Ureter (tissue), 1 donor: ENCODE measurements around the gene NTRK2. TPM values are rescaled to one million over a fixed set of nuclear protein-coding genes. Genes with fewer than 3 reads are reported as not detected.

Source experiments
- DNase-seq: peaks from one replicate; pipeline ENCODE4 v3.0.0-alpha.2; 2020; ENCODE audit warnings: low spot score
- total RNA-seq: library from RNA; stranded (reverse); gene quantifications from one replicate; pipeline ENCODE4 v1.2.4, GENCODE V29; 2023
- donor health status: DM: yes; HTN: yes; CAD: no.

Gene NTRK2
- total RNA-seq, 1 donor from 2014 or later: 3.0 TPM

GRCh38 chr9:84780385-84780784 is 110.9 kb downstream of the NTRK2 start:
- no peak for DNase-seq

GRCh38 chr9:84781458-84781857 is 111.9 kb downstream of the NTRK2 start:
- DNase-seq: no peak

GRCh38 chr9:84781931-84782866 is 112.7 kb downstream of the NTRK2 start:
- DNase-seq: no peak

DNA sequence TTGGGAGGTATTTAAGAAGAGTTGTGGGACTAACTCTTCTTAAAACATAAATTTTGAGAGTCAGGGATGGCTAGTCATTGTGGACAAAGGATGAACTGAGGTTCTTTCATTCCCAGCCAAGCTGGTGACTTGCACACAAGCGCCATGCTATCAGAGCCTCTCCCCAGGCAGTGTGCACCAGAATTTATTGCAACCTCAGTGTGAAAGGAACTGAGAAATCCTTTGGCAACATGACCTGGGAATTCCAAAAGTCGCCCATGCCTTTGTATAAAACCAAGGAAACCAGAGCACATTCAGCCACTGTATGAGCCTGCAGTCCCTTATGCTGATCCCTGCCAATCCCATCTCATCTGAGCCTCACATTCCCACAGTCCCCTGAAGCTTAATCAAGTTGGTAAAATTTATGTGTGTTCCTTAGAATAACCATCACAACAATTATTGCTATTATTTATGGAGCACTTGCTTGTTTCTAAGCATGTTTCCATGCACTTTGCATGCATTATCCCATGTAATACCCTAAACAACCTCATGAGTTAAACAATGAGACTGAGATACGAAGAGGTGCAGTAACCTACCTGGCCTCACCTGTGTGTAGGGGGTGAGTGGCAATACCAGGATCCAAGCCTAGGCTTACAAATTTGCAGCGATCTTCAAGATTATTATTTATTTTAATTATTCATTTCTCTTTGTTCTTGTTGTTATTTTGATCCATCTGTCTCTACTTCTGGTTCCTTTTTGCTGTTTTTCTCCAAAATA is 116.4 kb downstream of the NTRK2 start:
- no peak for DNase-seq

DNA sequence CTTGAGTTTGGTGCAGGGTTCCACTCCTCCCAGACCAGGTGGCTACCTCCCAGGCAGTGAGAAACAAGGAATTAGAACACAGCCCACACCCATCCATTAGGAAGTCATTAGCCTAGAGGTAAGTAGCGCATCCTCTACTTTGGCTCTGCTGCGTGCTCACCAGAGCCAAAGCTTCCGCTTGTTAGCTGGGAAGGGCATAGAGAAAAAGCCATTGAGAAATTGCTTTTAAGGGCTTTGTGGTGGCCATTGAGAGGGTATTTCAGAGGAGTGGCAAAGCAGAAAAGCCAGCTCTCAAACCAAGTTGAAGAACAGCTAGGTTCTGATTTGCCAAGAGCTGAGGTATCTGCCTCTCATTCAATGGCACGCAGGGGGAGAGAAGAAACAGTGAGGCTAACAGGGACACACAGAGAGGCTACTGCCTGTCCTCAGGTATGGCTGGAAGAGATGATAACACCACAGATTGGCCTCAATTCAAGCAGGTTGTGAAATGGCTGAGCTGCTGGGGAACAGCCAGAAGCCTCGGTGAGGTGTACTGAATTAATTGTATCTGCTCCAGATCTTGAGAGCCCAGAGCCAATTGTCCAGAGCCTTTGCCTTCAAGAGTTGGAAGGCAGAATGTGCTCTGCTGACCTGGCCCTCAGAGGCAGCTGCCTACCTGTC is 119.4 kb downstream of the NTRK2 start:
- DNase-seq: no peak

DNA sequence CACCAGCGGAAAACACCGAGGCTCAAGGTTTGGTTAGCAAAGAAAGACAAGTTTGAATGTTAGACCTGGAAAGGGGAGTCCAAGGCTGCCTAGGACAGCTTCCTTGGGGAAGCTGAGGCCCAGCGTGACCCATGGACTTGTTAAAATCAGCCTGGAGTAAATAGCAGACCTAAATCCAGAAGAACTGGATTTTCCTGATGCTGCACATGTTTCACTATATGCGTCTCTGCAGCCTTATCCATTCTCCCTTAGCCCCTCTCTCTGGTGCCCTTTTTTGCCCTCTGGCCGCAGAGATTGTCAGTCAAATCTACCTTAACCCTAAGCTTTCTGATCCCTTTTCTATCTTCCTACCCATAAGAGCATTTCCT is 119.9 kb downstream of the NTRK2 start:
- DNase-seq: no peak

DNA sequence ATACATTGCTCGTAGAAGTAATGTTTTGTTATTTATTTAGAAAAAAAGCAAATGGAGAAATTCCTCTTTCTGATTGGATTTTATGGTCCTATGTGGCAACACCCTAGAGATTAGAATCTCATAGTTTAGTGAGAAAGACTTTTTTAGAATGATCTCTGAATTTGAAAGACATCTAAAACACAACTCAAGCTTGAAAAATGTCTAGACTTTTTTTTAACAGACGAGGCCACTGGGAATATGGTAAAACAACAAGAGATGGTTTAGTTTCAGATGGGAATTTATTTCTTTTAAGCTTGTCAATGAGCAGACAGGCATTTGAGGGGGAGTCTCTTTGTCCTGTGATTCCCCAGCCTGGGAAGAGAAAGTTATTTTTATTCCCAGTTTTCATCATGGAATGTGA is 122.1 kb downstream of the NTRK2 start:
- no peak for DNase-seq

- no peak for DNase-seq
These were observed 123.7 kb downstream of the NTRK2 start for GRCh38 chr9:84793251-84793650.

GRCh38 chr9:84794981-84795637 is 125.6 kb downstream of the NTRK2 start:
- no peak for DNase-seq

DNA sequence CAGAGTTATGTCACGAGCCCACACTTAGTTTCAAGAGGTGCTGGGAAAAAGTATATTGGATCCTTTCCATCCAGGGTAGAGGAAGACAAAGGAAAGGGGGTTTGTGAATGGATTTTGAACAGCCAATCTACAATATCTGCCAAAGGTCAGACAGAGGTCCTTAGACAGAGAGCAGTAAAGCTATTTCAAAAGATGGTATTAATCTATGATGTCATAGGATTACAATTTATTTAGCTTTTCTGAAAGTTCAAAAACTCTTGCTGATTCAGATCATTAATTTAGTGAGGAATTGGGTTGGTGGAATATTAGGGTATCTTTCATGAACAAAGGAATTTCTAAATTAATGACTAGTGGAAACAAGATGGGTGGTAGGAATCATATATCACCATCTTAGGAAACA is 126.9 kb downstream of the NTRK2 start:
- DNase-seq: no peak

- no peak for DNase-seq
These were observed 129.7 kb downstream of the NTRK2 start for GRCh38 chr9:84799251-84799650.

GRCh38 chr9:84804951-84805694 is 135.6 kb downstream of the NTRK2 start:
- DNase-seq: no peak

DNA sequence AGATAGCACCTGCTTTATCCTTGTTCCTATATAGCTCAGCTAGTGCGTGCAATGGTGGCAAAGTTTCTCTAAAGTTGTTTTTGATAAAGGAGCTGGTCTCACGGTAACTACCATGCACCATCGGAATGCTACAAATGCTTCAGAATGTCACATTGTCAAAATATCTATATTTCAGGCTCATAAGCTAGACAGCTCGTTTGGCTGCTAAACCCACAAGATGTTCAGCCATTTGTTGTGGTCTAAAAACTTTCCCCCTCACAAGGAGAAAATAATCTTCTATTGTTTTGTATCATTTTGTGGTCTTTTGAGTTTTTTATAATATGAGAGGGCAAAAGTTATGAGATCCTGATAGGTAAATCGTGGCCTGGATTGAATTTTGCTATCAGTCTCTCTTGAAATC is 137.9 kb downstream of the NTRK2 start:
- no peak for DNase-seq

GRCh38 chr9:84807870-84808390 is 138.4 kb downstream of the NTRK2 start:
- DNase-seq: no peak

DNA sequence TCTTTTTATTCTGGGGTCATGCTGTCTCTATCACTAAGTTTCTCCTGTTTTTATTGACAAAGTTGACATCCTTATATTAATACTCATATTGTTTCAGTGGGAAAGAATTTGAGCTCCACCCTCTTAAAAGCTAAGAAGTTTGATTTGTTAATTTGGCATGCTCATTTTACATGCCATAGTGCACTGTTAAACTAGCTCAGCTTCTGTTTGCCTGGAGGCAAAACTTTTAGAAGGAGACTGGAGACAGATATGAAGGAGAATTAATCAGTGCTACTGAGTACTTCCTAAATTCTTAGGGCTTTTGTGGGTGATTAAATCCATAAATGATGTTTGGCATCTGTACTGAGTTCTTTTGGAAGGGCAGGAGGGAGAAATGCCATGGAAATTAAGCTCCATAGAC is 138.9 kb downstream of the NTRK2 start:
- no peak for DNase-seq

GRCh38 chr9:84811072-84811750 is 141.7 kb downstream of the NTRK2 start:
- no peak for DNase-seq

DNA sequence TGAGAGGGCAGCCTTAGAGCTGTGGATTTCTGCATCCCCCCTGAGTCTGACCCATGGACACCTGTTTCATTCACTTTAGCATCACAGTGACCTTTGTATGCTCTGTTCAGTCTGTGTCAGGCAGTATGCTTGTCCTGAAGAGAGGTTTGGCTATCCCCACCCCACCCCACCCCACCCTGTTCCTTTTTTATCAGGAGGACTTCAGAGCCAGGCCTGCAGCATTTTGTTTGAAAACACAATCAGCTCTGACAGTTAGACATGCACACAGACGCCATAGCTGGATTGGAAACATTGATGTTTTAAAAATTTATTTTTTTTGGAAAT is 142.2 kb downstream of the NTRK2 start:
- no peak for DNase-seq

- DNase-seq: no peak
These were observed 142.8 kb downstream of the NTRK2 start for GRCh38 chr9:84812355-84812754.

- DNase-seq: no peak
These were observed 143.3 kb downstream of the NTRK2 start for GRCh38 chr9:84812847-84813246.

DNA sequence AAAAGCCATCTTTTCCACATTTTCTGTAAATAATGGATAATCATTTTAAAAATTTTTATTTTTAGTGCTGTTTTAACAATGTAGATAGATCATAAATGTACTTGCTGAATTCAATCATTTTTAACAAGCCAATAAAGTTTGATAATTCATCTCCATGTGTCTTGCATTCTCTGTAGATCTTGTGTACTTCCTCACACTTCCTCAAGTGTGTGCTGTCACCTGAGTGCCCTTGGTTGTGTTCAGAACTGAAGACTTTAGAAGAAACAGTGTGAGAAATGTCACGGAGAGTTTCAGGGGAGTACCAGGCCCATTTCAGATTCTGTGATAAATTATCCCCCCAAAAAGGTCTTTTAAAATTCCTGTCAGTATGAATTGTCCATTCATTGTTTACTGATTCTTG is 146.0 kb downstream of the NTRK2 start:
- no peak for DNase-seq

DNA sequence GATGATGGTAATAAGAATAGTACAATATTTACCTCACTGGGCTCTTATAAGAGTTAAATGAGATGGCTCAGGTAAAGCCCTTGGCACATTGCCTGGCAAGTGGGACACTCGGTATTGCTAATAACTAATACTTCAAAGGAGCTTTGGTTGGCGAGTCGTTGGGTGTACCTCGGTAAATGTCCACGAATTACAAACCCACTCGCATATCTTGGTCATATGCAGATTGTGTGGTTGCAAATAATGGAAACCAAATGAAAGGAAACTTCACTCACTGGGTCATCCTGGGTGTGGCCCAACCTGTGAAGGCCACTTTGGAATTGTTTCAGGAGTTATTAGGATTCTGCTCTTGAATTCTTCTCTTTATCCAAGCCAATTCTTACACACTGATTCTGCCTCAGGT is 147.5 kb downstream of the NTRK2 start:
- no peak for DNase-seq
